WTC11 (cell line): ENCODE data around the gene DOC2A. TPM values are rescaled to one million over a fixed set of nuclear protein-coding genes. Genes with fewer than 3 reads are reported as not detected.

Experiments used
- ATAC-seq: fragments of 200-7000 bp; cut with Tn5 transposase; 2 replicates; pipeline ENCODE4 v1.10.0; 2021; ENCODE audit warnings: mild to moderate bottlenecking, moderate library complexity
- CTCF ChIA-PET: fragments of 300-600 bp; sonication (Branson Sonifier 250); formaldehyde crosslinking; loops from one replicate; lab custom pipeline; 2021; ENCODE audit warnings: antibody characterized with exemption; lab: Charles Lee
- POLR2A ChIA-PET: fragments of 350-600 bp; sonication (Branson Sonifier 250); formaldehyde crosslinking; loops from one replicate; lab custom pipeline; 2021; ENCODE audit warnings: antibody characterized with exemption; lab: Charles Lee
- DNase-seq: peaks from one replicate; pipeline ENCODE4 v3.0.0; 2021; ENCODE audit warnings: low spot score
- H3K27ac Mint-ChIP-seq: 2 replicates; pipeline ENCODE4 v1.8.0; 2021; ENCODE audit warnings: mixed read lengths
- H3K27me3 Mint-ChIP-seq: 2 replicates; pipeline ENCODE4 v1.8.0; 2021; ENCODE audit warnings: low read depth, mild to moderate bottlenecking, moderate library complexity, mixed read lengths
- H3K36me3 Mint-ChIP-seq: 2 replicates; pipeline ENCODE4 v1.8.0; 2021; ENCODE audit warnings: mixed read lengths
- H3K4me1 Mint-ChIP-seq: 2 replicates; pipeline ENCODE4 v1.8.0; 2022; ENCODE audit warnings: mixed read lengths
- H3K4me3 Mint-ChIP-seq: 2 replicates; pipeline ENCODE4 v1.8.0; 2021; ENCODE audit warnings: mild to moderate bottlenecking, moderate library complexity, mixed read lengths
- H3K9me3 Mint-ChIP-seq: 2 replicates; pipeline ENCODE4 v1.8.0; 2021; ENCODE audit warnings: mixed read lengths
- ATF3 ChIP-seq: sonication (generic); formaldehyde crosslinking; conservative IDR thresholded peaks from 2 replicates; pipeline ENCODE4 v1.8.1; 2022; ENCODE audit warnings: mild to moderate bottlenecking, missing genetic modification reagents
- CREM ChIP-seq: sonication (generic); formaldehyde crosslinking; IDR thresholded peaks from 2 replicates; pipeline ENCODE4 v1.8.1; 2022; ENCODE audit warnings: mild to moderate bottlenecking, missing genetic modification reagents, moderate library complexity
- CTCF ChIP-seq: fragments of 200-600 bp; IDR thresholded peaks from 2 replicates; pipeline ENCODE4 v1.8.0; 2022; ENCODE audit warnings: antibody characterized with exemption
- E2F1 ChIP-seq: sonication (generic); formaldehyde crosslinking; IDR thresholded peaks from 2 replicates; pipeline ENCODE4 v1.8.0; 2022; ENCODE audit warnings: mild to moderate bottlenecking, missing genetic modification reagents
- FOXP4 ChIP-seq: sonication (generic); formaldehyde crosslinking; IDR thresholded peaks from 2 replicates; pipeline ENCODE4 v1.8.0; 2022; ENCODE audit warnings: mild to moderate bottlenecking, missing genetic modification reagents
- MYBL2 ChIP-seq: sonication (generic); formaldehyde crosslinking; IDR thresholded peaks from 2 replicates; pipeline ENCODE4 v1.8.1; 2023; ENCODE audit warnings: mild to moderate bottlenecking, moderate library complexity, missing genetic modification reagents
- NFATC4 ChIP-seq: fragments of 250-450 bp; sonication (Bioruptor Pico); IDR thresholded peaks from 2 replicates; pipeline ENCODE4 v1.9.0; 2021; ENCODE audit warnings: mild to moderate bottlenecking
- PREB ChIP-seq: sonication (generic); formaldehyde crosslinking; IDR thresholded peaks from 2 replicates; pipeline ENCODE4 v1.8.1; 2022; ENCODE audit warnings: mild to moderate bottlenecking, missing genetic modification reagents, moderate library complexity, borderline replicate concordance
- RELA ChIP-seq: sonication (generic); formaldehyde crosslinking; IDR thresholded peaks from 2 replicates; pipeline ENCODE4 v1.8.1; 2022; ENCODE audit warnings: missing genetic modification reagents, mild to moderate bottlenecking, borderline replicate concordance
- USF1 ChIP-seq: sonication (generic); formaldehyde crosslinking; IDR thresholded peaks from 2 replicates; pipeline ENCODE4 v1.8.0; 2022; ENCODE audit warnings: mild to moderate bottlenecking, missing genetic modification reagents
- USF2 ChIP-seq: sonication (generic); formaldehyde crosslinking; IDR thresholded peaks from 2 replicates; pipeline ENCODE4 v1.8.1; 2023; ENCODE audit warnings: mild to moderate bottlenecking, missing genetic modification reagents, moderate library complexity
- ZBTB43 ChIP-seq: sonication (generic); formaldehyde crosslinking; IDR thresholded peaks from 2 replicates; pipeline ENCODE4 v1.8.1; 2023; ENCODE audit warnings: mild to moderate bottlenecking, missing genetic modification reagents
- ZNF219 ChIP-seq: sonication (generic); formaldehyde crosslinking; IDR thresholded peaks from 2 replicates; pipeline ENCODE4 v1.8.0; 2023; ENCODE audit warnings: missing genetic modification reagents, mild to moderate bottlenecking, borderline replicate concordance
- ZNF232 ChIP-seq: sonication (generic); formaldehyde crosslinking; IDR thresholded peaks from 2 replicates; pipeline ENCODE4 v1.8.0; 2022; ENCODE audit warnings: mild to moderate bottlenecking, missing genetic modification reagents
- ZSCAN18 ChIP-seq: fragments of 250-450 bp; sonication (Bioruptor Pico); IDR thresholded peaks from 2 replicates; pipeline ENCODE4 v2.1.2; 2022; ENCODE audit warnings: mild to moderate bottlenecking, moderate library complexity
- total RNA-seq: library from RNA; stranded (reverse); gene quantifications from 3 replicates; pipeline ENCODE4 v1.2.3, GENCODE V29; 2021

Gene DOC2A
- total RNA-seq, 1 experiment from 2014 or later, result 10.8 TPM

- Mint-ChIP-seq H3K27ac (peak overlapping the region; percentile 78), H3K27me3 (no peaks in the 10 kb centered on the region), H3K4me3 (peak overlapping the region; percentile 94), H3K36me3 (peaks cover 15% of the 10 kb centered on the region), H3K4me1 (peaks cover 20% of the 10 kb centered on the region), H3K9me3 (no peaks in the 10 kb centered on the region)
- CTCF ChIA-PET, result interaction anchor here (0.9 kb wide), 1 partner anchor 35 kb away, joined by 3 read pairs; no protein-coding TSS in a partner anchor
- POLR2A ChIA-PET, result interaction anchor here (0.8 kb wide), 1 partner anchor 171 kb away, joined by 3 read pairs; no protein-coding TSS in a partner anchor
- DNase-seq, result no peak
- TF ChIP-seq CTCF (no peak), ATF3 (CRISPR knock-in tag) (no peak), USF1 (CRISPR knock-in tag) (no peak), NFATC4 (CRISPR knock-in tag) (no peak), FOXP4 (CRISPR knock-in tag) (no peak), ZNF219 (no peak), ZNF232 (CRISPR knock-in tag) (no peak), PREB (CRISPR knock-in tag) (no peak), RELA (no peak), USF2 (CRISPR knock-in tag) (no peak), CREM (no peak), MYBL2 (CRISPR knock-in tag) (no peak), ZSCAN18 (CRISPR knock-in tag) (no peak), E2F1 (CRISPR knock-in tag) (no peak), ZBTB43 (CRISPR knock-in tag) (no peak)
- no peak for ATAC-seq
Observed at GRCh38 chr16:29996766-29997250, 14.0 kb downstream of the DOC2A start.
